Left lung (tissue), 10 donors: ENCODE results near the gene FAXDC2. TPM values are rescaled to one million over a fixed set of nuclear protein-coding genes. Genes with fewer than 3 reads are reported as not detected.

Experiments
- ATAC-seq: fragments of 200-7000 bp; cut with Tn5 transposase; one replicate; pipeline ENCODE4 v1.9.1; 2020; ENCODE audit warnings: moderate library complexity
- DNase-seq, 4 donors: peaks; one replicate each; pipeline ENCODE4 v3.0.0-alpha.2; 2013 to 2020
- H3K27ac ChIP-seq, 2 donors: fragments of 200-600 bp; sonication (generic) in 1 of 2; one replicate each; pipeline versions ENCODE4 v1.5.0 to v1.8.0; 2020 to 2021
- H3K27me3 ChIP-seq, 2 donors: fragments of 200-600 bp; sonication (generic) in 1 of 2; one replicate each; pipeline versions ENCODE4 v1.5.0 to v1.8.0; 2020 to 2021
- H3K36me3 ChIP-seq, 2 donors: fragments of 200-600 bp; sonication (generic) in 1 of 2; one replicate each; pipeline versions ENCODE4 v1.5.0 to v1.8.0; 2020 to 2021
- H3K4me1 ChIP-seq, 2 donors: fragments of 200-600 bp; one replicate each; pipeline ENCODE4 v1.8.0; 2021
- H3K4me3 ChIP-seq, 2 donors: fragments of 200-600 bp; sonication (generic) in 1 of 2; one replicate each; pipeline versions ENCODE4 v1.5.0 to v1.8.0; 2020 to 2021; ENCODE audit warnings: mild to moderate bottlenecking in 1 of 2
- H3K9me3 ChIP-seq, 2 donors: fragments of 200-600 bp; sonication (generic) in 1 of 2; one replicate each; pipeline versions ENCODE4 v1.5.0 to v1.8.0; 2020 to 2021
- intact Hi-C, 2 donors: fragments of 100-400 bp; cut with DNase I; formaldehyde crosslinking; loops; one replicate each; pipeline versions ENCODE4 v1.11.2 to v1.14.2; 2022
- polyA plus RNA-seq, 6 donors: library from polyadenylated mRNA; unstranded; fragments of 120-200 nt; gene quantifications; one replicate each; pipeline ENCODE4 v1.2.1, GENCODE V29; 2013; ENCODE audit not compliant: insufficient read length in 6 of 6
- total RNA-seq, 2 donors: library from RNA; stranded (reverse); fragmentation: NEBNext Ultra II Directional; extraction: Animal tissue kit (Norgen Biotek cat#: 25700); gene quantifications; one replicate each; pipeline ENCODE4 v1.2.1, GENCODE V29; 2021
- TF ChIP-seq, protein P1 (sequence below), 2 donors: fragments of 200-600 bp; sonication (generic) in 1 of 2; IDR thresholded peaks; one replicate each; pipeline versions ENCODE4 v1.5.0 to v1.8.0; 2021; ENCODE audit warnings: antibody characterized with exemption in 2 of 2
- donor health status: DM: no; HTN: yes; CAD: no.
- donor health status: DM: no; HTN: no; CAD: no.

The FAXDC2 gene
- total and polyA plus RNA-seq, 8 donors = 17.9 to 55.3 (median 37.0) TPM

DNA sequence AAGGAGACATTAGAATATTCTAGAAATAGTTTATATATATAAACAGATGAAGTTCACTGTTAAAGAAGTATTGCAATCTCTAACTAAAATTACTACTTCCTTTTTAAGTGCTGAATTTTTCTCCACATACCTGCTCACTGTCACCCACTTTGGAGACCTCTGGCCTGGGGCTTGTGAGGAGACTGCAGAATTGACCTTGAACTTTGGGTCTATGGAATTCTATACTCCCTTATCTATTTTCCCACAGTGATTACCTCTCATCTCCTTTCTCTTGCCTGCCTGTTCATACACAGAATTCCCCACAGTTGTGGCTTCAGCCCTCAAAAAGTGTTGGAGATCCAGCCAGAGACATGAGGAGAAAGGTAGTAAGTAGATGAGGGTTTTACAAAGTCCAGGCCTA, 49.8 kb downstream of the FAXDC2 start:
- Histone ChIP-seq H3K27ac (no peak overlapping the region), H3K9me3 (no peaks in the 10 kb centered on the region), H3K4me1 (no peaks in the 10 kb centered on the region), H3K36me3 (peaks cover 0 to 94% of the 10 kb centered on the region in 2 donors), H3K4me3 (no peak overlapping the region), H3K27me3 (no peaks in the 10 kb centered on the region)
- TF ChIP-seq, protein P1, sequence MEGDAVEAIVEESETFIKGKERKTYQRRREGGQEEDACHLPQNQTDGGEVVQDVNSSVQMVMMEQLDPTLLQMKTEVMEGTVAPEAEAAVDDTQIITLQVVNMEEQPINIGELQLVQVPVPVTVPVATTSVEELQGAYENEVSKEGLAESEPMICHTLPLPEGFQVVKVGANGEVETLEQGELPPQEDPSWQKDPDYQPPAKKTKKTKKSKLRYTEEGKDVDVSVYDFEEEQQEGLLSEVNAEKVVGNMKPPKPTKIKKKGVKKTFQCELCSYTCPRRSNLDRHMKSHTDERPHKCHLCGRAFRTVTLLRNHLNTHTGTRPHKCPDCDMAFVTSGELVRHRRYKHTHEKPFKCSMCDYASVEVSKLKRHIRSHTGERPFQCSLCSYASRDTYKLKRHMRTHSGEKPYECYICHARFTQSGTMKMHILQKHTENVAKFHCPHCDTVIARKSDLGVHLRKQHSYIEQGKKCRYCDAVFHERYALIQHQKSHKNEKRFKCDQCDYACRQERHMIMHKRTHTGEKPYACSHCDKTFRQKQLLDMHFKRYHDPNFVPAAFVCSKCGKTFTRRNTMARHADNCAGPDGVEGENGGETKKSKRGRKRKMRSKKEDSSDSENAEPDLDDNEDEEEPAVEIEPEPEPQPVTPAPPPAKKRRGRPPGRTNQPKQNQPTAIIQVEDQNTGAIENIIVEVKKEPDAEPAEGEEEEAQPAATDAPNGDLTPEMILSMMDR (IDR thresholded peaks at IDR 0.05) = no peak
- intact Hi-C loops = no loop called here
- no peak for ATAC-seq
- DNase-seq = no peak

DNA sequence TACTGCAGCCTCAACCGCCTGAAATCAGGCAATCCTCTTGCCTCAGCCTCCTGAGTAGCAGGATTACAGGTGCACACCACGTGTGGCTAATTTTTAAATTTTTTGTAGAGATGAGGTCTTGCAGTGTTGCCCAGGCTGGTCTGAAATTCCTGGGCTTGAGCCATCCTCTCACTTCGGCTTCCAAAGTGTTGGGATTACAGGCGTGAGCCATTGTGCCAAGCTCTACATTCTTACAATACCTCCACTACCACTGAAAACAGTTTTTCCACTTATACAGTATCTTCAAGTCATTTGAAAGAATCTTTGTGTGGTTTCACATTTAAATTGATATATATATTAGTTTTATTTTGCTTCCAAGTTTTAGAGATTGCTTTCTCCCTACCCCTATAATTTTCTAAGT, 52.6 kb downstream of the FAXDC2 start:
- intact Hi-C loops = no loop called here

DNA sequence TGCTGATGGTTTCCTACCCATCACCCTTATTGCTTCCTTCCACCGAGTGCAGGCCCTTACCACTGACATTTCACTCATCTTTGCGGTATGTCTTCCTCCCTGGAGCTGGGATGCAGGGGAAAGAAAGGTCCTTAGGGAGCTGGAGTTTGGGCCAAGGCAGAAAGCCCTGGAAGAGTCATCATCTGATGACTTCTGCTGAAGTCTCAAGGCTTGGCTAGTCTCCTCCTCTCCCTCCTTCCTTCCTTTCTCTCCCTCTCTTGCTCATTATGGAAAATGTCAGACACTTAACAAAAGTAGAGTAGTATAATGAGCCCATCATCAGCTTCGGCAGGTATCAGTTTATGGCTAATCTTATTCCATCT, 55.2 kb downstream of the FAXDC2 start:
- Histone ChIP-seq H3K36me3 (peaks cover 0 to 94% of the 10 kb centered on the region in 2 donors), H3K4me3 (no peak overlapping the region), H3K4me1 (no peaks in the 10 kb centered on the region), H3K9me3 (no peaks in the 10 kb centered on the region), H3K27ac (no peak overlapping the region), H3K27me3 (no peaks in the 10 kb centered on the region)
- no peak for DNase-seq
- no peak for ATAC-seq
- TF ChIP-seq, protein P1 (IDR thresholded peaks at IDR 0.05) = no peak
- intact Hi-C loops = no loop called here

More for the DNA sequence above, 52.6 kb downstream of the FAXDC2 start:
- Histone ChIP-seq H3K4me3 (no peak overlapping the region), H3K9me3 (no peaks in the 10 kb centered on the region), H3K27ac (no peak overlapping the region), H3K27me3 (no peaks in the 10 kb centered on the region), H3K4me1 (no peaks in the 10 kb centered on the region), H3K36me3 (peaks cover 0 to 94% of the 10 kb centered on the region in 2 donors)
- no peak for ATAC-seq
- no peak for DNase-seq
- TF ChIP-seq, protein P1 (IDR thresholded peaks at IDR 0.05) = no peak

DNA sequence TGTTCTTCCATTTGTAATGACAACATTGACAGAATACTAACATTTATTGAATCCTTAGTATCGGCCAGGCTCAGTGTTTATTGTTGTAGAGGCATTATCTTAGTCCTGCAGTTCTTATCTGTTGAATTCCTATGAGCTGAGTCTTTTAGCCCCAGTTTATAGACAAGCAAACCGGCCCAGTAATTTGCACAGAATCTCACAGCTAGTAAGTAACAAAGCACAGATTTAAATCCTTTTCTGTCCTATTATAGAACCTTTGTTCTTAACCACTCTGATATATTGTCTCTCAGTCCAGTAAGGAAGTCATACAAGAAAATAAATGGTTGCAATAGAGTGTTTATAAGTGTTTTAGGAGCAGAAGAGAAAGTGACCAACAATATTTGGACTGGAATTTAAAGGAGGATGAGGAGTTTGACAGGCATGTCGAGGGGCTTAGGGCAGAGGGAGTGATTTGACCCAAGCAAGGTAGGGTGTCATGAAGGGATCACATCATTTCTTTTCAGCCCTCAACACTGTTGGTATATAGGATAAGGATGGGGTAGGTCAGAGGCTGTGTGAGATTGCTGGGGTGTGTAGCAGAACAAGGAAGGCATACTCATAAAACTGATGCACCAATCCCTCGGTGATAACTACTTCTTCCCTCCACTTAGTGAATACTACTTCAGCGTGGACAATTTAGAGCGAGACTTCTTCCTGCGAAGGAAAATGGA, 55.7 kb downstream of the FAXDC2 start:
- Histone ChIP-seq H3K4me1 (no peaks in the 10 kb centered on the region), H3K27me3 (no peaks in the 10 kb centered on the region), H3K4me3 (no peak overlapping the region), H3K27ac (no peak overlapping the region), H3K36me3 (peaks cover 0 to 90% of the 10 kb centered on the region in 2 donors), H3K9me3 (no peaks in the 10 kb centered on the region)
- intact Hi-C loops = no loop called here
- TF ChIP-seq, protein P1 (IDR thresholded peaks at IDR 0.05) = no peak
- ATAC-seq = peak; percentile 26
- no peak for DNase-seq

DNA sequence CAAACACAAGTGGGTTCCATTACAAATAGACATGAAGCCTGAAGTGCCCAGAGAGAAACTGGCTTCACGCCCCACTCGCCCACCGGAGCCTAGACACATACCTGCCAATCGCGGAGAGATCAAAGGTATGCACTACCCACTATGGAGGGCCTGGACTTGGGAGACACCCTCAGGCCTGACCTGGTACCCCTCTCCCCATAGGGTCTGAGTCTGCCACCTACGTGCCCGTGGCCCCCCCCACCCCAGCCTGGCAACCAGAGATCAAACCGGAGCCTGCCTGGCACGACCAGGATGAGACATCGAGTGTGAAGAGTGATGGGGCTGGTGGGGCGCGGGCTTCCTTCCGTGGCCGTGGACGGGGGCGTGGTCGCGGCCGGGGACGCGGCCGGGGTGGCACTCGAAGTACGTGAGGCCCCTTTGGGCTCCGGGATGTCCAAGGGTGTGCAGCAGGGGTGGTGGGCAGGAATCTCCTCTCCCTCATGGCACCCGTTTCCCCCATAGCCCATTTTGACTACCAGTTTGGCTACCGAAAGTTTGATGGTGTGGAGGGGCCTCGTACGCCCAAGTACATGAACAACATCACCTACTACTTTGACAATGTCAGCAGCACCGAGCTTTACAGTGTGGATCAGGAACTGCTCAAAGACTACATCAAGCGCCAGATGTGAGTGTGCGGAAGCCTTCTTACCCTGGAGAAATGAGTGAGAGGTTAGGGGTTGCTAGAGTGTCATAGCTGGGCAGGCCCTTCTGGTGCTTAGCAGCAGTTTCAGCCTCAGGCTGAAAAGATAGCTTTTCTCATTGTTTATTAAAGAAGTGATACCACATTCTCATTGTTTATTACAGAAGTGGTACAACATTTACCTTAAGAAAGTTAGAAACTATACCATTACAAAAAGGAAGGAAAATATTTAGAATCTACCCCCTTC, 56.5 kb downstream of the FAXDC2 start:
- no peaks in the 10 kb centered on the region for H3K4me1 ChIP-seq
- H3K36me3 ChIP-seq = peaks cover 0 to 82% of the 10 kb centered on the region in 2 donors
- DNase-seq (no peak), ATAC-seq (peak; percentile 37)
- TF ChIP-seq, protein P1 (IDR thresholded peaks at IDR 0.05) = no peak
- no peaks in the 10 kb centered on the region for H3K9me3 ChIP-seq
- H3K27me3 ChIP-seq = no peaks in the 10 kb centered on the region
- intact Hi-C loops = no loop called here
- H3K27ac ChIP-seq = no peak overlapping the region
- H3K4me3 ChIP-seq = no peak overlapping the region
